HCT116 (cell line): ENCODE results near the gene EEFSEC. TPM values are rescaled to one million over a fixed set of nuclear protein-coding genes. Genes with fewer than 3 reads are reported as not detected.

Experiments used
- ATAC-seq: fragments of 200-7000 bp; cut with Tn5 transposase; 2 replicates; pipeline ENCODE4 v1.9.1; 2020; ENCODE audit warnings: mild to moderate bottlenecking, moderate library complexity
- BruUV-seq: library from RNA; stranded (reverse); fragments of 400-500 nt; replicated peaks from 2 replicates; lab custom pipeline; 2021; lab: Mats Ljungman, UMichigan
- CTCF ChIA-PET: fragments of 300-600 bp; sonication (Branson Sonifier 250); formaldehyde crosslinking; loops from one replicate; lab custom pipeline; 2021; ENCODE audit warnings: antibody characterized with exemption; lab: Charles Lee
- POLR2A ChIA-PET: fragments of 300-600, 350-600 bp; sonication (Branson Sonifier 250); formaldehyde crosslinking; loops from one replicate; lab custom pipeline; 2021; ENCODE audit warnings: antibody characterized with exemption; lab: Charles Lee
- RAD21 ChIA-PET, 2 experiments: fragments of 300-600 bp; sonication (Branson Sonifier 250); formaldehyde crosslinking; loops; one replicate each; lab custom pipeline; 2023; ENCODE audit warnings: low total read pairs in 2 of 2; ENCODE audit not compliant: uncharacterized antibody in 2 of 2, unreplicated experiment in 2 of 2, low non-redundant PET in 1 of 2; lab: Charles Lee
- DNase-seq: peaks from one replicate; pipeline ENCODE4 v3.0.0-alpha.2; 2010; ENCODE audit warnings: low read depth, low spot score
- H2AFZ ChIP-seq: fragments of 200-600 bp; shearing (Covaris generic), sonication (generic); 2 replicates; pipeline ENCODE4 v1.6.1; 2017; ENCODE audit warnings: low read depth, mixed run types, mixed read lengths, antibody characterized with exemption, low read length; ENCODE audit not compliant: poor library complexity, severe bottlenecking
- H3K27ac ChIP-seq: 2 replicates; pipeline ENCODE4 v1.5.1; 2012; ENCODE audit warnings: low read depth, low read length
- H3K27me3 ChIP-seq: fragments of 200-600 bp; sonication (generic); 2 replicates; pipeline ENCODE4 v1.6.1; 2016; ENCODE audit warnings: mixed run types, low read length, mixed read lengths; ENCODE audit not compliant: insufficient read depth
- H3K36me3 ChIP-seq, 2 experiments: fragments of 200-500 bp in 1 of 2; fragments of 200-600 bp in 1 of 2; sonication (Bioruptor generic) in 1 of 2; sonication (generic) in 1 of 2; 2 replicates each; pipeline versions ENCODE4 v1.5.1 to v1.6.1; 2014 to 2016; ENCODE audit warnings: low read length in 2 of 2, inconsistent platforms in 1 of 2, mixed read lengths in 1 of 2, mixed run types in 1 of 2; ENCODE audit not compliant: insufficient read depth in 2 of 2, control insufficient read depth in 1 of 2
- H3K4me1 ChIP-seq, 2 experiments: fragments of 200-600 bp in 1 of 2; sonication (generic) in 1 of 2; 2 replicates each; pipeline versions ENCODE4 v1.5.1 to v1.6.1; 2012 to 2017; ENCODE audit warnings: low read length in 2 of 2, inconsistent platforms in 1 of 2, mild to moderate bottlenecking in 1 of 2, mixed read lengths in 1 of 2, mixed run types in 1 of 2, moderate library complexity in 1 of 2; ENCODE audit not compliant: insufficient read depth in 2 of 2, control insufficient read depth in 1 of 2
- H3K4me2 ChIP-seq: fragments of 200-600 bp; sonication (generic); 2 replicates; pipeline ENCODE4 v1.6.1; 2017; ENCODE audit warnings: mixed run types, low read length, mixed read lengths
- H3K4me3 ChIP-seq, 2 experiments: fragments of 200-600 bp in 1 of 2; sonication (generic) in 1 of 2; replicated peaks in 1 of 2; 2 replicates each; pipeline ENCODE4 v1.5.1; 2011 to 2016; ENCODE audit warnings: low read length in 2 of 2, control low read depth in 1 of 2, low read depth in 1 of 2, mild to moderate bottlenecking in 1 of 2, mixed read lengths in 1 of 2, mixed run types in 1 of 2
- H3K79me2 ChIP-seq: fragments of 200-600 bp; sonication (generic); 2 replicates; pipeline ENCODE4 v1.6.1; 2017; ENCODE audit warnings: mild to moderate bottlenecking, mixed run types, low read length, moderate library complexity, mixed read lengths; ENCODE audit not compliant: insufficient read depth
- H3K9ac ChIP-seq: fragments of 200-600 bp; sonication (generic); 2 replicates; pipeline ENCODE4 v1.6.1; 2016; ENCODE audit warnings: low read length, mixed read lengths
- H3K9me2 ChIP-seq: fragments of 200-600 bp; sonication (generic), shearing (Covaris generic); 2 replicates; pipeline ENCODE4 v1.6.1; 2017; ENCODE audit warnings: mixed run types, mild to moderate bottlenecking, moderate library complexity; ENCODE audit not compliant: insufficient read depth
- H3K9me3 ChIP-seq, 2 experiments: fragments of 200-500 bp in 1 of 2; fragments of 200-600 bp in 1 of 2; sonication (Bioruptor generic) in 1 of 2; sonication (generic) in 1 of 2; 2 replicates each; pipeline ENCODE4 v1.6.1; 2014 to 2017; ENCODE audit warnings: low read length in 2 of 2, mixed read lengths in 2 of 2, inconsistent platforms in 1 of 2, low read depth in 1 of 2, mild to moderate bottlenecking in 1 of 2, mixed run types in 1 of 2, moderate library complexity in 1 of 2; ENCODE audit not compliant: control insufficient read depth in 1 of 2, insufficient read depth in 1 of 2
- H4K20me1 ChIP-seq: fragments of 200-600 bp; sonication (generic), shearing (Covaris generic); 2 replicates; pipeline ENCODE4 v1.6.1; 2017; ENCODE audit warnings: mixed run types, mild to moderate bottlenecking, moderate library complexity; ENCODE audit not compliant: insufficient read depth
- CBX3 ChIP-seq: IDR thresholded peaks from 2 replicates; pipeline ENCODE4 v1.6.1; 2012; ENCODE audit warnings: low read depth
- CEBPB ChIP-seq: IDR thresholded peaks from 2 replicates; pipeline ENCODE4 v1.6.1; 2012; ENCODE audit warnings: low read depth
- ELF1 ChIP-seq: IDR thresholded peaks from 2 replicates; pipeline ENCODE4 v1.6.1; 2012; ENCODE audit warnings: low read depth, borderline replicate concordance
- EZH2 ChIP-seq: fragments of 200-600 bp; sonication (generic); IDR thresholded peaks from 2 replicates; pipeline ENCODE4 v1.6.1; 2017; ENCODE audit warnings: antibody characterized with exemption, mixed run types
- FOSL1 ChIP-seq: IDR thresholded peaks from 2 replicates; pipeline ENCODE4 v1.6.1; 2012; ENCODE audit warnings: low read depth
- JUND ChIP-seq: IDR thresholded peaks from 2 replicates; pipeline ENCODE4 v1.6.1; 2012
- MAX ChIP-seq: IDR thresholded peaks from 2 replicates; pipeline ENCODE4 v1.6.1; 2012
- POLR2A ChIP-seq: IDR thresholded peaks from 2 replicates; pipeline ENCODE4 v1.7.0; 2011; ENCODE audit warnings: borderline replicate concordance; ENCODE audit not compliant: insufficient read depth, insufficient read length; ENCODE audit errors: extremely low read depth
- POLR2AphosphoS5 ChIP-seq: IDR thresholded peaks from 2 replicates; pipeline ENCODE4 v1.6.1; 2011; ENCODE audit warnings: mild to moderate bottlenecking, low read depth, low read length, moderate library complexity
- RAD21 ChIP-seq: IDR thresholded peaks from 2 replicates; pipeline ENCODE4 v1.6.1; 2012; ENCODE audit warnings: low read depth, mild to moderate bottlenecking
- SRF ChIP-seq: IDR thresholded peaks from 2 replicates; pipeline ENCODE4 v1.6.1; 2012; ENCODE audit warnings: low read depth
- TCF7L2 ChIP-seq: IDR thresholded peaks from 2 replicates; pipeline ENCODE4 v1.7.0; 2011; ENCODE audit warnings: borderline replicate concordance, inconsistent platforms; ENCODE audit not compliant: insufficient read depth, insufficient read length; ENCODE audit errors: extremely low read depth
- YY1 ChIP-seq: IDR thresholded peaks from 2 replicates; pipeline ENCODE4 v1.6.1; 2011; ENCODE audit warnings: low read length, low read depth, moderate library complexity, mild to moderate bottlenecking; ENCODE audit not compliant: insufficient replicate concordance; ENCODE audit errors: extremely low read depth
- ZBTB33 ChIP-seq: IDR thresholded peaks from 2 replicates; pipeline ENCODE4 v1.6.1; 2011; ENCODE audit warnings: mild to moderate bottlenecking, low read length, moderate library complexity; ENCODE audit not compliant: insufficient replicate concordance; ENCODE audit errors: extremely low read depth
- intact Hi-C: fragments of 100-400 bp; cut with micrococcal nuclease; formaldehyde crosslinking; loops from 2 replicates; pipeline ENCODE4 v1.10.0; 2022
- total RNA-seq: library from RNA; stranded (reverse); gene quantifications from one replicate; pipeline ENCODE4 v1.2.1, GENCODE V29; 2021; ENCODE audit not compliant: unreplicated experiment

The EEFSEC gene
- total RNA-seq, 1 experiment from 2014 or later, result 16.1 TPM

- Histone ChIP-seq H3K9me2 (no peaks in the 10 kb centered on the region), H3K9me3 (no peaks in the 10 kb centered on the region), H3K36me3 (no peaks in the 10 kb centered on the region), H3K4me1 (peaks cover 6 to 10% of the 10 kb centered on the region in 2 experiments), H4K20me1 (no peaks in the 10 kb centered on the region), H3K27ac (no peak overlapping the region), H3K79me2 (no peaks in the 10 kb centered on the region), H2AFZ (no peak overlapping the region), H3K4me2 (no peak overlapping the region), H3K9ac (no peak overlapping the region), H3K27me3 (no peaks in the 10 kb centered on the region), H3K4me3 (no peak overlapping the region)
- RAD21 ChIA-PET, result no interaction called here
- no TSS peak for BruUV-seq
- POLR2A ChIA-PET, result no interaction called here
- no peak for ATAC-seq
- intact Hi-C loops, result no loop called here
- CTCF ChIA-PET, result no interaction called here
- TF ChIP-seq RAD21 (no peak), POLR2A (no peak), CBX3 (no peak), FOSL1 (no peak), CEBPB (no peak)
- no peak for DNase-seq
Observed at GRCh38 chr3:128348075-128348474, 194.8 kb downstream of the EEFSEC start.

- BruUV-seq, result no TSS peak
Observed at GRCh38 chr3:128348805-128349531, 195.7 kb downstream of the EEFSEC start.

More at GRCh38 chr3:128348805-128349531, 195.7 kb downstream of the EEFSEC start:
- ATAC-seq (no peak), DNase-seq (no peak)
- CTCF ChIA-PET, result no interaction called here
- intact Hi-C loops, result no loop called here
- Histone ChIP-seq H3K36me3 (no peaks in the 10 kb centered on the region), H3K9ac (no peak overlapping the region), H2AFZ (no peak overlapping the region), H3K9me2 (no peaks in the 10 kb centered on the region), H3K79me2 (no peaks in the 10 kb centered on the region), H3K27me3 (no peaks in the 10 kb centered on the region), H3K27ac (no peak overlapping the region), H3K4me3 (no peak overlapping the region), H3K4me1 (peaks cover 0 to 1% of the 10 kb centered on the region in 2 experiments; a peak in 1 of 4 replicates), H3K9me3 (no peaks in the 10 kb centered on the region), H3K4me2 (no peak overlapping the region), H4K20me1 (no peaks in the 10 kb centered on the region)
- TF ChIP-seq ELF1 (no peak), RAD21 (no peak), TCF7L2 (no peak), MAX (no peak), YY1 (no peak), ZBTB33 (no peak), CEBPB (no peak), POLR2AphosphoS5 (no peak), SRF (no peak), JUND (no peak), EZH2 (no peak)
- POLR2A ChIA-PET, result no interaction called here
- RAD21 ChIA-PET, result no interaction called here
